Astrocyte of the cerebellum (primary cell): ENCODE data around the gene TIMD4.
"Not testable (repeated sequence)": the region's sequence is repeated elsewhere in the genome, so short reads cannot be mapped to it uniquely, and the experiment has no call there.

ENCODE experiments used
- DNase-seq: peaks from one replicate; pipeline ENCODE4 v3.0.0-alpha.2; 2011; ENCODE audit warnings: low read depth
- H3K4me3 ChIP-seq: 2 replicates; pipeline ENCODE4 v1.5.1; 2011; ENCODE audit warnings: mild to moderate bottlenecking, low read depth, low read length, moderate library complexity
- in situ Hi-C: cut with HindIII; loops from 2 replicates; pipeline ENCODE4 v1.10.0; 2017; ENCODE audit warnings: low sequenced_read_pairs
- TF ChIP-seq, protein P1 (sequence below): IDR thresholded peaks from 2 replicates; pipeline ENCODE4 v1.5.1; 2012; ENCODE audit warnings: low read length, low read depth, moderate library complexity, mild to moderate bottlenecking; ENCODE audit errors: missing control alignments

Gene TIMD4

DNA sequence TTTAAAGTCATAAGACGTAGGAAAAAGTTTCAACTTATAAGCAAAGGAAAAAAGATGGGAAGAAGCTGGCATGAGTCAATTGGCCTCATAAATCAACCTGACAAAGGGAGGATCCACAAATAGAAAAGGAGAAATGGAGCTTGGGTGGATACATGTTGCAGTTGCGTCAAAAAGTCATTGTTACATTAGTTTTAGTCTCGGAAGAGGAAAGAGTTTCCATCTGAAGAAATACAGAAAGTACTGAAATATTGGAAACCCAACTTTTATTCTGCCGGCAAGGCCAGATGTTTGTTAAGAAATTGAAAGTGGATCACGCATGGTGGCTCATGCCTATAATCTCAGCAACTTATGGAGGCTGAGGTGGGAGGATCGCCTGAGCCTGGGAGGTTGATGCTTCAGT, 11.3 kb upstream of the TIMD4 start:
- no peak for DNase-seq
- no peak overlapping the region for H3K4me3 ChIP-seq
- TF ChIP-seq, protein P1, sequence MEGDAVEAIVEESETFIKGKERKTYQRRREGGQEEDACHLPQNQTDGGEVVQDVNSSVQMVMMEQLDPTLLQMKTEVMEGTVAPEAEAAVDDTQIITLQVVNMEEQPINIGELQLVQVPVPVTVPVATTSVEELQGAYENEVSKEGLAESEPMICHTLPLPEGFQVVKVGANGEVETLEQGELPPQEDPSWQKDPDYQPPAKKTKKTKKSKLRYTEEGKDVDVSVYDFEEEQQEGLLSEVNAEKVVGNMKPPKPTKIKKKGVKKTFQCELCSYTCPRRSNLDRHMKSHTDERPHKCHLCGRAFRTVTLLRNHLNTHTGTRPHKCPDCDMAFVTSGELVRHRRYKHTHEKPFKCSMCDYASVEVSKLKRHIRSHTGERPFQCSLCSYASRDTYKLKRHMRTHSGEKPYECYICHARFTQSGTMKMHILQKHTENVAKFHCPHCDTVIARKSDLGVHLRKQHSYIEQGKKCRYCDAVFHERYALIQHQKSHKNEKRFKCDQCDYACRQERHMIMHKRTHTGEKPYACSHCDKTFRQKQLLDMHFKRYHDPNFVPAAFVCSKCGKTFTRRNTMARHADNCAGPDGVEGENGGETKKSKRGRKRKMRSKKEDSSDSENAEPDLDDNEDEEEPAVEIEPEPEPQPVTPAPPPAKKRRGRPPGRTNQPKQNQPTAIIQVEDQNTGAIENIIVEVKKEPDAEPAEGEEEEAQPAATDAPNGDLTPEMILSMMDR: no peak
- in situ Hi-C loops: no loop called here

DNA sequence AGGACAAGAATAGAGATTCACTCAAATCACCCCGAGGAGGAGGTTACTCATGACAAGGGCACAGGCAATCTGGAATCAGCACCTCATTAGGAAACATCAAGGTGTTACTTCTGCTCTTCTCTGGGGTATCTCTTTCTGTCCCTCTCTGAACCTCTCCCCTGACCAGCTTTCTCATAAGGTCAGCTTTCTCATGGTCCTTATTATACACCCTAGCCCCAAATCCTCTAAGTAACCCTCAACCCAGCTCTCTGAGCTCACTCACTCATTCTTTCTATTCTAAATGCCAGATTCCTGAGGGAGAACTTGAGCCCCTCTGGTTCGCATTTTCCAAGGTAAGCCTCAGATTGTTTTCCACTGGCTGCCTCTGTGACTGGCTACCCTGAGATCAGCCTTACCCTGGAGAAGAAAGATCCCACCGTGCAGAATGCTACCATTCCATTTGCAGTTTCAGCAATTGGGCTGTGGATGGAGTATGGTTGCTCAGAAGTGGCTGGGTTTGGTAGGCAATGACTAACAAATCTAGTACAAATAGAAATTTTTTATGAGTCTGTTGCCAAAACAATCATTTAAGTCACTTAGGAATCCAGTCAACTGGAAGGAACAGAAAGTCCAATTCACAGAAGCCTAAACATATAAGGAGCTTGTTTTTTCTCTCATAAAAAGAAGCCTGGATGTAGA, 9.0 kb upstream of the TIMD4 start:
- DNase-seq: no peak
- in situ Hi-C loops: no loop called here
- TF ChIP-seq, protein P1: no peak
- H3K4me3 ChIP-seq: no peak overlapping the region

DNA sequence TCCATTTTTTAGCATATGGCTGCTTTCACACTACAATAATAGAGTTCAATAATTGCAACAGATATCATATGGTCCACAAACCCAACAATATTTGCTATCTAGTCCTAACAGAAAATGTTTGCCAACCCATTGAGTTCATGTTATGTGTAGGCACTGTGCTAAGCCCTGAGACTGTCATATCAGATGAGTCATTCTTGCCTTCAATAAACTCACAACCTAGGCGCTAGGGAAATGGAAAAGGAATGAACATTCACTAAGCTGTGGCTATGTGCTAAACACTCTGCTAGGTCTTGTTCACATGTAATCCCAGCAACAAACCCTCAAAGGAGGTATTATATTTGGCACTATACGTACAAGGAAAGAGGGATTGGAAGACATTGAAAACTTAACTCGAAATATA, 8.4 kb upstream of the TIMD4 start:
- H3K4me3 ChIP-seq: no peak overlapping the region
- no peak for DNase-seq
- TF ChIP-seq, protein P1: no peak
- in situ Hi-C loops: no loop called here

DNA sequence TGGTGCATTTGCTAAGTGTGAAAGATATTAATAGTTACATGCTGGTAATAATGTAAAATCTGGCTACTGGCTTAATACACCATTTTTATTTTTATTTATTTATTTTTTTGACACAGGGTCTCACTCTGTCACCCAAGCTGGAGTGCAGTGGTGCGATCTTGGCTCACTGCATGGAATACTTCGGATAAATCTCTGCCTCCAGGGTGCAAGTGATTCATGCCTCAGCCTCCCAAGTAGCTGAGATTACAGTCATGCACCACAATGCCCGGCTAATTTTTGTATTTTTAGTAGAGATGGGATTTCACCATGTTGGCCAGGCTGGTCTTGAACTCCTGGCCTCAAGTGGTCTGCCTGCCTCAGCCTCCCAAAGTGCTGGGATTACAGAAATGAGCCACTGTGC, 4.4 kb upstream of the TIMD4 start:
- H3K4me3 ChIP-seq, DNase-seq, in situ Hi-C loops: not testable (repeated sequence)

DNA sequence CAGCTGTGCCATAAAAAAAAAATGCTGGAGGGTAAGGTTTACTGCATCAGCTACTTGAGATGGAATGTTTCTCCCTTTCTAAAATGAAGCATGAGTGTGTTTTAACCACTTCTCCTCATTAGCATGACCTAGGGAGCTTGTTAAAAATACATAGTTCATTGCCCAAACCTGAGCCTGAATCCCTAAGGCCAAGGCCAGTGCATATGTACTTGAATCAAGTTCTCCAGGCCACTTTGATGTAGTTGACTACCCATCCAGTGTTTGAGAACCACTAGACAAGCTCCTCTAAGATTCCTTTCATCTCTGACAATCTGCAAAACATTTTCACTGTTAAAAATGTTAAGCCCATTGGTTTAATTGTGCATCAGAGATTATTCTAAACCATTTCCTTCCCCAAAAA, 6.7 kb downstream of the TIMD4 start:
- TF ChIP-seq, protein P1: no peak
- in situ Hi-C loops: no loop called here
- no peak for DNase-seq
- H3K4me3 ChIP-seq: no peak overlapping the region

DNA sequence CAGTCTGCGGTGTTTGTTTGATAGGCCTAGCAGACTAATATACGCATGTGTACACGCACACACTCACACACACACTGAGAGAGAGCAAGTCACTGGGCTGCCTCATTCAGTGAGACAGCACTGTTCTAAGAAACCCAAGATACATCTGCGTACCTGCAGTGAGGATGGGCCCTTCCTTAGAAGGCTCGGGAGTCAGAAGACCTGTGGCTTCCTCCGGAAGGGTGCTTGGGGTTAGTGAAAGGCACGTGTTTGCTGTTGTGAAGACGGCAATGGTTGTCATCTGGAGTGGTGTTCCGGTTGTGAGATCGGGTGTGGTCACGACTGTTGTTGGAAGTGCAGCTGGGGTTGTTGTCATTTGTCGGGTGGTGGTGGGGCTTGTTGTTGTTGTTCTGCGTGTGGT, 11.7 kb downstream of the TIMD4 start:
- TF ChIP-seq, protein P1: no peak
- in situ Hi-C loops: no loop called here
- no peak overlapping the region for H3K4me3 ChIP-seq
- no peak for DNase-seq

DNA sequence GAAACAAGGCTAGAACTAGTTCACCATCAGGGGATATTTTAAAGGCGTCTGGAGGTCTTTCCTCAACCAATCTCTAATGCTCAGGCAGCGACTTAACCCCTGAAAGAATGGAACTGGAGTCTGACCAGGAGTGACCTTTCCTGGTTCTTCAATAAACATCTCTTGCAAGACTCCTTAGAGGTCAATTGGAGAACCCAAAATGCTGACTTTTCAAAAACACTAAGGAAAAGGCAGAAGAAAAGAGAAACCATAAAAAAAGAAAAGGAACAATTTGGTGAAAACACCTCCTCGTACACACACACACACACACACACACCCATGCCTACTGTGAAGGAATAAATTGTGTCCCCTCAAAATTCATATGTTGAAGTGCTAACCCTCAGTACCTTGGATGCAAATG, 12.3 kb downstream of the TIMD4 start:
- no peak for DNase-seq
- in situ Hi-C loops: no loop called here
- TF ChIP-seq, protein P1: no peak
- H3K4me3 ChIP-seq: no peak overlapping the region
